A673 (cell line): ENCODE results near the gene FEM1A.

Source experiments
- EZH2 ChIP-seq: fragments of 200-600 bp; sonication (generic); IDR thresholded peaks from 2 replicates; pipeline ENCODE4 v1.6.1; 2017; ENCODE audit warnings: borderline replicate concordance, low read depth, mild to moderate bottlenecking, mixed read lengths, antibody characterized with exemption, low read length; ENCODE audit not compliant: poor library complexity, severe bottlenecking
- TF ChIP-seq, protein P1 (sequence below): fragments of 300-800, 200-600 bp; sonication (generic); conservative IDR thresholded peaks from 2 replicates; pipeline ENCODE4 v1.5.1; 2017; ENCODE audit warnings: low read depth, mild to moderate bottlenecking, antibody characterized with exemption, low read length, moderate library complexity, mixed read lengths

DNA sequence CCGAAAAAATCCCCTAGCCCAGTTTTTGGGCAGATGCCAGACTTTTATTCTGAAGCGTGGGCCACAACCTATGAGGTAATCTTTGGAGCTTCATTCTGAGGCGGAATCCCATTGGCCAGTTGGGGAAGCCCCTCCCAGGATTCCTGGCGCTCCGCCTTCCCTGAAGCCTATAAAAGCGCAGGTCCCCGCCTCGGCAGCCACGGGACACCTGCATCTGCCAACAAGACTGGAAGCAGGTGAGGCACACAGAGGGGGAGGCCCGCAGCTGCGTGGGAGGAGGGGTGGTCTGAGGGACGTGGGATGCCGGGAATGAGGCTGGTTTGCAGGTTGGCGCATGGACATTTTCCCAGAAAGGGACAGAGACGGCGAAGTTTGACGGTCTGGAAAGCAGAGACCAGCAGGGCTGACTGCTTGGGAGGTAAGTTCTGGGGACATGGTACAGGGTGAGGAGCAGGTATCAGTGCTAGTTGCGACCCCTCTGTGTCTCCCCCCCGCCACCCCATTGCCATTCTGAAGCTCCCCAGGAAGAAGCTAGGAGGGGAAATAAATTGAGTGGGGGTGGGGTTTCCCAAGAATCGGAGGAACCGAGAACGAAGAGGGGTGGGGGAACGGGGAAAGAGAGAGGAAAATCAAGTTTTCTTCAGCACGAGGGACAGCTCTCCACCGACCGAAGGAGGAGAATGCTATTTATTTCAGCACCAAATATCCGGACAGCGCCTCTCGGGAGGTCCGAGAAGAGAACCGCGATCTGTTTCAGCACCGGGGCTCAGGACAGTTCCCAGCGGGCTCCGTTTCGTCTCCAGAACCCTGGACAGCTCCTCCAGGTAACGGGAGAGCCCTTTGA, 22.4 kb upstream of the FEM1A start:
- TF ChIP-seq, protein P1, sequence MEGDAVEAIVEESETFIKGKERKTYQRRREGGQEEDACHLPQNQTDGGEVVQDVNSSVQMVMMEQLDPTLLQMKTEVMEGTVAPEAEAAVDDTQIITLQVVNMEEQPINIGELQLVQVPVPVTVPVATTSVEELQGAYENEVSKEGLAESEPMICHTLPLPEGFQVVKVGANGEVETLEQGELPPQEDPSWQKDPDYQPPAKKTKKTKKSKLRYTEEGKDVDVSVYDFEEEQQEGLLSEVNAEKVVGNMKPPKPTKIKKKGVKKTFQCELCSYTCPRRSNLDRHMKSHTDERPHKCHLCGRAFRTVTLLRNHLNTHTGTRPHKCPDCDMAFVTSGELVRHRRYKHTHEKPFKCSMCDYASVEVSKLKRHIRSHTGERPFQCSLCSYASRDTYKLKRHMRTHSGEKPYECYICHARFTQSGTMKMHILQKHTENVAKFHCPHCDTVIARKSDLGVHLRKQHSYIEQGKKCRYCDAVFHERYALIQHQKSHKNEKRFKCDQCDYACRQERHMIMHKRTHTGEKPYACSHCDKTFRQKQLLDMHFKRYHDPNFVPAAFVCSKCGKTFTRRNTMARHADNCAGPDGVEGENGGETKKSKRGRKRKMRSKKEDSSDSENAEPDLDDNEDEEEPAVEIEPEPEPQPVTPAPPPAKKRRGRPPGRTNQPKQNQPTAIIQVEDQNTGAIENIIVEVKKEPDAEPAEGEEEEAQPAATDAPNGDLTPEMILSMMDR, result no peak
- TF ChIP-seq EZH2, result no peak
